SK-N-SH (cell line): ENCODE data around the gene TUBD1. TPM values are rescaled to one million over a fixed set of nuclear protein-coding genes. Genes with fewer than 3 reads are reported as not detected.

Experiments used
- CTCF ChIA-PET: fragments of 300-600, 350-600 bp; formaldehyde crosslinking; extraction: SDS; loops from one replicate; lab custom pipeline; 2021; lab: Yijun Ruan, JAX
- POLR2A ChIA-PET: fragments of 350-600 bp; sonication (Branson Sonifier 250); formaldehyde crosslinking; extraction: SDS; loops from one replicate; lab custom pipeline; 2020; ENCODE audit warnings: antibody characterized with exemption, inconsistent platforms; lab: Yijun Ruan, JAX
- DNase-seq: peaks from one replicate; pipeline ENCODE4 v3.0.0; 2012
- H2AFZ ChIP-seq: fragments of 200-600 bp; sonication (generic); 2 replicates; pipeline ENCODE4 v1.8.1; 2016; ENCODE audit warnings: antibody characterized with exemption, mild to moderate bottlenecking, low read depth
- H3F3A ChIP-seq: fragments of 200-600 bp; sonication (generic); replicated peaks from 2 replicates; pipeline ENCODE3; 2016; ENCODE audit warnings: antibody characterized with exemption, mild to moderate bottlenecking; ENCODE audit not compliant: insufficient read depth
- H3K27ac ChIP-seq, 2 experiments: fragments of 200-500 bp in 1 of 2; fragments of 200-600 bp in 1 of 2; sonication (Bioruptor generic) in 1 of 2; sonication (generic), shearing (Covaris generic) in 1 of 2; 2 replicates each; pipeline versions ENCODE4 v1.5.1 to v1.6.1; 2014 to 2016; ENCODE audit warnings: low read depth in 2 of 2, inconsistent platforms in 1 of 2, low read length in 1 of 2, mild to moderate bottlenecking in 1 of 2, mixed read lengths in 1 of 2
- H3K27me3 ChIP-seq: fragments of 200-600 bp; sonication (generic), shearing (Covaris generic); 2 replicates; pipeline ENCODE4 v1.6.1; 2016; ENCODE audit warnings: mixed run types; ENCODE audit not compliant: insufficient read depth
- H3K36me3 ChIP-seq, 2 experiments: fragments of 200-500 bp in 1 of 2; fragments of 200-600 bp in 1 of 2; sonication (Bioruptor generic) in 1 of 2; sonication (generic) in 1 of 2; replicated peaks in 1 of 2; 2 replicates each; pipeline versions ENCODE3 to v1.5.1; 2014 to 2016; ENCODE audit warnings: low read length in 1 of 2, mild to moderate bottlenecking in 1 of 2; ENCODE audit not compliant: insufficient read depth in 2 of 2, control insufficient read depth in 1 of 2
- H3K4me1 ChIP-seq, 2 experiments: fragments of 200-500 bp in 1 of 2; fragments of 200-600 bp in 1 of 2; sonication (Bioruptor generic) in 1 of 2; sonication (generic), shearing (Covaris generic) in 1 of 2; 2 replicates each; pipeline versions ENCODE4 v1.5.1 to v1.6.1; 2014 to 2016; ENCODE audit warnings: low read depth in 1 of 2, low read length in 1 of 2, mixed run types in 1 of 2; ENCODE audit not compliant: insufficient read depth in 2 of 2, control insufficient read depth in 1 of 2
- H3K4me2 ChIP-seq: fragments of 200-600 bp; sonication (generic), shearing (Covaris generic); 2 replicates; pipeline ENCODE4 v1.6.1; 2017; ENCODE audit warnings: mixed run types
- H3K4me3 ChIP-seq, 2 experiments: fragments of 200-500 bp in 1 of 2; fragments of 200-600 bp in 1 of 2; sonication (Bioruptor generic) in 1 of 2; sonication (generic), shearing (Covaris generic) in 1 of 2; 2 replicates each; pipeline versions ENCODE4 v1.5.1 to v1.8.1; 2014 to 2016; ENCODE audit warnings: low read depth in 2 of 2, inconsistent platforms in 1 of 2, low read length in 1 of 2, mild to moderate bottlenecking in 1 of 2, mixed read lengths in 1 of 2, moderate library complexity in 1 of 2
- H3K79me2 ChIP-seq: fragments of 200-600 bp; sonication (generic); 2 replicates; pipeline ENCODE4 v1.8.1; 2017; ENCODE audit warnings: mild to moderate bottlenecking; ENCODE audit not compliant: insufficient read depth
- H3K9ac ChIP-seq: fragments of 200-600 bp; sonication (generic); 2 replicates; pipeline ENCODE4 v1.6.1; 2017; ENCODE audit warnings: mixed run types
- H3K9me2 ChIP-seq: fragments of 200-600 bp; sonication (generic); 2 replicates; pipeline ENCODE4 v1.6.1; 2017; ENCODE audit warnings: mixed run types
- H3K9me3 ChIP-seq: fragments of 200-600 bp; sonication (generic); 2 replicates; pipeline ENCODE4 v1.6.1; 2017; ENCODE audit warnings: mixed run types, mild to moderate bottlenecking, moderate library complexity
- H4K20me1 ChIP-seq: fragments of 200-600 bp; sonication (generic); 2 replicates; pipeline ENCODE4 v1.6.1; 2017; ENCODE audit warnings: mild to moderate bottlenecking, mixed run types; ENCODE audit not compliant: insufficient read depth
- CHD2 ChIP-seq: fragments of 150-350 bp; IDR thresholded peaks from 2 replicates; pipeline ENCODE4 v1.6.1; 2018; ENCODE audit warnings: low read length; ENCODE audit not compliant: partially characterized antibody
- CTCF ChIP-seq: fragments of 200-600 bp; sonication (generic); IDR thresholded peaks from 2 replicates; pipeline ENCODE4 v1.6.1; 2017; ENCODE audit warnings: antibody characterized with exemption, mild to moderate bottlenecking, moderate library complexity
- ELF1 ChIP-seq: IDR thresholded peaks from 2 replicates; pipeline ENCODE4 v1.4.0; 2012
- EP300 ChIP-seq, 2 experiments: IDR thresholded peaks; 2 replicates each; pipeline versions ENCODE4 v1.4.0 to v1.6.1; 2012; ENCODE audit warnings: borderline replicate concordance in 1 of 2, low read depth in 1 of 2, low read length in 1 of 2
- FOSL2 ChIP-seq: IDR thresholded peaks from 2 replicates; pipeline ENCODE4 v1.4.0; 2012; ENCODE audit warnings: low read depth, mild to moderate bottlenecking, moderate library complexity, borderline replicate concordance
- FOXJ3 ChIP-seq: sonication (generic); formaldehyde crosslinking; IDR thresholded peaks from 2 replicates; pipeline ENCODE4 v1.5.1; 2020; ENCODE audit warnings: mild to moderate bottlenecking, missing genetic modification reagents
- FOXM1 ChIP-seq: IDR thresholded peaks from 2 replicates; pipeline ENCODE4 v1.4.0; 2012; ENCODE audit warnings: low read depth, mild to moderate bottlenecking
- GABPA ChIP-seq: IDR thresholded peaks from 2 replicates; pipeline ENCODE4 v1.4.0; 2012; ENCODE audit warnings: low read depth, mild to moderate bottlenecking
- IRF3 ChIP-seq: fragments of 150-350 bp; IDR thresholded peaks from 2 replicates; pipeline ENCODE4 v1.6.1; 2016; ENCODE audit warnings: mild to moderate bottlenecking, low read depth, low read length
- JUND ChIP-seq: IDR thresholded peaks from 2 replicates; pipeline ENCODE4 v1.4.0; 2012
- MXI1 ChIP-seq: IDR thresholded peaks from 2 replicates; pipeline ENCODE4 v1.6.1; 2012; ENCODE audit warnings: mild to moderate bottlenecking, low read depth, low read length, improper control_type of control experiment
- NRF1 ChIP-seq: IDR thresholded peaks from 2 replicates; pipeline ENCODE4 v1.6.1; 2012; ENCODE audit warnings: low read depth, mild to moderate bottlenecking, low read length
- PBX3 ChIP-seq: IDR thresholded peaks from 2 replicates; pipeline ENCODE4; 2012
- POLR2AphosphoS5 ChIP-seq: IDR thresholded peaks from 2 replicates; pipeline ENCODE4 v1.6.1; 2012; ENCODE audit warnings: low read depth, low read length
- REST ChIP-seq: IDR thresholded peaks from 2 replicates; pipeline ENCODE4 v1.6.1; 2012; ENCODE audit warnings: mild to moderate bottlenecking, low read depth, low read length, moderate library complexity
- RFX5 ChIP-seq: IDR thresholded peaks from 2 replicates; pipeline ENCODE4 v1.6.1; 2012; ENCODE audit warnings: mild to moderate bottlenecking, improper control_type of control experiment, low read length
- SMC3 ChIP-seq: IDR thresholded peaks from 2 replicates; pipeline ENCODE4 v1.6.1; 2012; ENCODE audit warnings: low read depth, low read length, improper control_type of control experiment
- TEAD4 ChIP-seq: IDR thresholded peaks from 2 replicates; pipeline ENCODE4 v1.4.0; 2012; ENCODE audit warnings: mild to moderate bottlenecking, borderline replicate concordance; ENCODE audit not compliant: insufficient read depth
- USF1 ChIP-seq: IDR thresholded peaks from 2 replicates; pipeline ENCODE4 v1.4.0; 2012; ENCODE audit warnings: low read depth, borderline replicate concordance
- YY1 ChIP-seq: IDR thresholded peaks from 2 replicates; pipeline ENCODE4 v1.4.0; 2012; ENCODE audit warnings: low read depth, mild to moderate bottlenecking
- ZBTB33 ChIP-seq: IDR thresholded peaks from 2 replicates; pipeline ENCODE4 v1.4.0; 2012; ENCODE audit warnings: low read depth, borderline replicate concordance
- WGBS: methylation state at CpG from one replicate; pipeline ENCODE4 v1.1.6; 2017; ENCODE audit warnings: low lambda C conversion rate; 5-methylcytosine and 5-hydroxymethylcytosine counted together
- polyA plus RNA-seq, 3 experiments: library from polyadenylated mRNA; depleted of rRNA; stranded (reverse); fragments of >200 nt; gene quantifications; 2 replicates each; pipeline ENCODE4 v1.2.3, GENCODE V29; 2012

TUBD1 gene
- polyA plus RNA-seq, 1 of the 3 experiments (the other 2 are of a cell fraction), result 3.2 TPM

- H3K4me2 ChIP-seq, result peak overlapping the region; percentile 69
- no peak overlapping the region for H2AFZ ChIP-seq
- peaks cover 59% of the 10 kb centered on the region for H3F3A ChIP-seq
- H3K36me3 ChIP-seq, result peaks cover 0 to 4% of the 10 kb centered on the region in 2 experiments
- H3K9me3 ChIP-seq, result no peaks in the 10 kb centered on the region
- peak; percentile 44 for DNase-seq
- H3K27ac ChIP-seq, result peak overlapping the region; percentile 87 to 100
- CTCF ChIA-PET, result interaction anchor here (0.5 to 1.2 kb wide), 5 partner anchors 10 to 76 kb away, joined by 3 to 5 read pairs (median 3); no protein-coding TSS in a partner anchor
- H3K79me2 ChIP-seq, result peaks cover 78% of the 10 kb centered on the region
- H3K9me2 ChIP-seq, result no peaks in the 10 kb centered on the region
- POLR2A ChIA-PET, result no interaction called here
- H4K20me1 ChIP-seq, result no peaks in the 10 kb centered on the region
- peak overlapping the region; percentile 10 to 48; a peak in 3 of 4 replicates for H3K4me3 ChIP-seq
- 5% methylated on average over 4 of the region's 4 CpGs for WGBS
- H3K9ac ChIP-seq, result peak overlapping the region; percentile 95
- H3K4me1 ChIP-seq, result peaks cover 14 to 64% of the 10 kb centered on the region in 2 experiments
- no peaks in the 10 kb centered on the region for H3K27me3 ChIP-seq
- TF ChIP-seq PBX3, result peak; percentile 98
- no peak for TF ChIP-seq IRF3
- no peak; the same call in 1 of the 2 replicates for TF ChIP-seq GABPA
- TF ChIP-seq EP300 (IDR thresholded peaks at IDR 0.05; ENCODE audit: borderline replicate concordance in 1 of 2, low read depth in 1 of 2, low read length in 1 of 2), result peak; percentile 79 to 99
- no peak for TF ChIP-seq CTCF
- TF ChIP-seq JUND, result peak; percentile 99
- TF ChIP-seq TEAD4, result peak; percentile 92
- TF ChIP-seq POLR2AphosphoS5, result peak; percentile 88; the same call in 1 of the 2 replicates
- TF ChIP-seq USF1, result peak; percentile 43; the same call in 1 of the 2 replicates
- TF ChIP-seq NRF1, result no peak
- peak; percentile 47; the same call in 1 of the 2 replicates for TF ChIP-seq REST
- no peak; the same call in 1 of the 2 replicates for TF ChIP-seq SMC3
- TF ChIP-seq FOSL2, result peak; percentile 95
- peak; percentile 99 for TF ChIP-seq FOXM1
- TF ChIP-seq ELF1, result 0 out of 2 replicates have a peak, but pooled peaks have one; percentile 52
- TF ChIP-seq ZBTB33, result peak; percentile 80; the same call in 1 of the 2 replicates
- no peak for TF ChIP-seq FOXJ3 (CRISPR knock-in tag)
- no peak; the same call in 1 of the 2 replicates for TF ChIP-seq MXI1
- peak; percentile 50; the same call in 1 of the 2 replicates for TF ChIP-seq YY1
- 0 out of 2 replicates have a peak, but pooled peaks have one; percentile 9 for TF ChIP-seq RFX5
- no peak for TF ChIP-seq CHD2
Observed at GRCh38 chr17:59829217-59830006, 63.3 kb downstream of the TUBD1 start.
